Activated T-helper 2 cell treated with anti-CD3 and anti-CD28 coated beads, Interferon-gamma antibody, Interleukin-2, Interleukin-4, amounts not matched to agents 10 μg/mL and 5 μg/mL and 100 μg/mL, durations not matched to agents 14 hours and 24 hours and 36 hours (primary cell): Measurements from ENCODE around the gene PHPT1. TPM values are rescaled to one million over a fixed set of nuclear protein-coding genes. Genes with fewer than 3 reads are reported as not detected.
"Not testable (repeated sequence)": the region's sequence is repeated elsewhere in the genome, so short reads cannot be mapped to it uniquely, and the experiment has no call there.

ENCODE experiments used
- DNase-seq: peaks from one replicate; pipeline ENCODE4 v3.0.0; 2021; ENCODE audit warnings: low spot score
- H3K27ac Mint-ChIP-seq: one replicate; pipeline ENCODE4 v1.8.0; 2021; ENCODE audit warnings: mixed read lengths
- H3K27me3 Mint-ChIP-seq: one replicate; pipeline ENCODE4 v1.8.0; 2021; ENCODE audit warnings: low read depth, mixed read lengths
- H3K36me3 Mint-ChIP-seq: one replicate; pipeline ENCODE4 v1.8.0; 2021; ENCODE audit warnings: low read depth, mixed read lengths
- H3K4me1 Mint-ChIP-seq: one replicate; pipeline ENCODE4 v1.8.0; 2021; ENCODE audit warnings: low read depth, mixed read lengths
- H3K4me3 Mint-ChIP-seq: one replicate; pipeline ENCODE4 v1.8.0; 2021; ENCODE audit warnings: low read depth, mild to moderate bottlenecking, moderate library complexity, mixed read lengths
- H3K9me3 Mint-ChIP-seq: one replicate; pipeline ENCODE4 v1.8.0; 2021; ENCODE audit warnings: mixed read lengths
- intact Hi-C: fragments of 100-400 bp; cut with micrococcal nuclease; formaldehyde crosslinking; loops from one replicate; pipeline ENCODE4 v1.15.1; 2023
- total RNA-seq: library from RNA; stranded (reverse); gene quantifications from 2 replicates; pipeline ENCODE4 v1.2.3, GENCODE V29; 2022

The PHPT1 gene
- total RNA-seq, 1 donor from 2014 or later: 127 TPM

- DNase-seq, H3K27ac Mint-ChIP-seq, H3K4me1 Mint-ChIP-seq, H3K27me3 Mint-ChIP-seq, H3K9me3 Mint-ChIP-seq: not testable (repeated sequence)
- peaks cover 18% of the 10 kb centered on the region for H3K36me3 Mint-ChIP-seq
- intact Hi-C loops: loop anchor here (1.0 to 10.0 kb wide), 2 partner anchors 101 to 332 kb away; partner anchors contain the start of genes FBXW5, LRRC26 and TMEM210
- peak overlapping the region; percentile 47 for H3K4me3 Mint-ChIP-seq
These were observed 5.9 kb upstream of the PHPT1 start for GRCh38 chr9:136843159-136843800.

- not testable (repeated sequence) for H3K27me3 Mint-ChIP-seq, H3K9me3 Mint-ChIP-seq, H3K27ac Mint-ChIP-seq, H3K4me1 Mint-ChIP-seq
- intact Hi-C loops: loop anchor here (1.0 to 10.0 kb wide), 2 partner anchors 100 to 331 kb away; partner anchors contain the start of genes FBXW5, LRRC26 and TMEM210
- Mint-ChIP-seq H3K36me3 (peaks cover 14% of the 10 kb centered on the region), H3K4me3 (peak overlapping the region; percentile 47)
- peak; percentile 56 for DNase-seq
These were observed 5.1 kb upstream of the PHPT1 start for GRCh38 chr9:136843801-136844740.

DNA sequence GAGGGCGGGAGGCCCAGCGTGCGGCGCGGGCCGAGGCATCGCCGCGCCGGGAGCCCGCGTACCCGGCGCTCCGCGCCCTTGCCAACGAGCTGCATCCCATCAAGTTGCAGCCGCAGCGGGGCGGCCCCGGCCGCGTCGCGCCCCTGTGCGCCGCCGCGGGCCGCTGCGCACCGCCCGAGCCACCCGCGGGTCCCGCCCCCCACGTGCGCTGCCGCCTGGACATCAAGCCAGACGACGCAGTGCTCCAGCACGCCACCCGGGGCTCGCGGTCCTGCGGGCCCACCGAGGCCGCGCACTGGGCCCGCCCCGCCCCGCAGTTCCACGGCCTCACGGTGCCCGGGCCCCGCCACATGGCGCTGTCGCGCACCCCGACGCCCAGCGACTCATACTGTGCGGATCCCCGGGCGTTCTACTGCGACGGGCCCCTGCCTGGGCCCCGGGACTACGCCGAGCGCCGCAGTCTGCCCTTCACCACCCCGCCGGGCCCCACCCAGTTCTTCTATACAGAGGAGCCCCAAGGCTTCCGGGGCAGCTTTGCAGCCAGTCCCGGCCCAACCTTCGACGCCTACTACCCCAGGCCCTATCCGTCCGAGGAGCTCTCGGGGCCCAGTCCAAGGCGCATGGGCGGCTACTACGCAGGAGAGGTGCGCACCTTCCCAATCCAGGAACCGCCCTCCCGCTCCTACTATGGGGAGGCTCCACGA lies 4.3 kb upstream of the PHPT1 start:
- H3K27ac Mint-ChIP-seq: no peak overlapping the region
- H3K4me3 Mint-ChIP-seq: no peak overlapping the region
- no peaks in the 10 kb centered on the region for H3K9me3 Mint-ChIP-seq
- H3K36me3 Mint-ChIP-seq: peaks cover 10% of the 10 kb centered on the region
- DNase-seq: no peak
- H3K4me1 Mint-ChIP-seq: peaks cover 4% of the 10 kb centered on the region
- H3K27me3 Mint-ChIP-seq: peaks cover 9% of the 10 kb centered on the region
- intact Hi-C loops: loop anchor here (5.0 to 10.0 kb wide), 3 partner anchors 38 to 330 kb away; partner anchors contain the start of genes LRRC26, NPDC1, RABL6 and TMEM210

GRCh38 chr9:136845465-136846260 lies 3.5 kb upstream of the PHPT1 start:
- H3K27me3 Mint-ChIP-seq: peaks cover 9% of the 10 kb centered on the region
- H3K4me1 Mint-ChIP-seq: peaks cover 6% of the 10 kb centered on the region
- intact Hi-C loops: loop anchor here (5.0 to 10.0 kb wide), 3 partner anchors 38 to 329 kb away; partner anchors contain the start of genes LRRC26, NPDC1, RABL6 and TMEM210
- no peak for DNase-seq
- no peak overlapping the region for H3K4me3 Mint-ChIP-seq
- H3K27ac Mint-ChIP-seq: no peak overlapping the region
- peaks cover 11% of the 10 kb centered on the region for H3K36me3 Mint-ChIP-seq
- H3K9me3 Mint-ChIP-seq: no peaks in the 10 kb centered on the region

DNA sequence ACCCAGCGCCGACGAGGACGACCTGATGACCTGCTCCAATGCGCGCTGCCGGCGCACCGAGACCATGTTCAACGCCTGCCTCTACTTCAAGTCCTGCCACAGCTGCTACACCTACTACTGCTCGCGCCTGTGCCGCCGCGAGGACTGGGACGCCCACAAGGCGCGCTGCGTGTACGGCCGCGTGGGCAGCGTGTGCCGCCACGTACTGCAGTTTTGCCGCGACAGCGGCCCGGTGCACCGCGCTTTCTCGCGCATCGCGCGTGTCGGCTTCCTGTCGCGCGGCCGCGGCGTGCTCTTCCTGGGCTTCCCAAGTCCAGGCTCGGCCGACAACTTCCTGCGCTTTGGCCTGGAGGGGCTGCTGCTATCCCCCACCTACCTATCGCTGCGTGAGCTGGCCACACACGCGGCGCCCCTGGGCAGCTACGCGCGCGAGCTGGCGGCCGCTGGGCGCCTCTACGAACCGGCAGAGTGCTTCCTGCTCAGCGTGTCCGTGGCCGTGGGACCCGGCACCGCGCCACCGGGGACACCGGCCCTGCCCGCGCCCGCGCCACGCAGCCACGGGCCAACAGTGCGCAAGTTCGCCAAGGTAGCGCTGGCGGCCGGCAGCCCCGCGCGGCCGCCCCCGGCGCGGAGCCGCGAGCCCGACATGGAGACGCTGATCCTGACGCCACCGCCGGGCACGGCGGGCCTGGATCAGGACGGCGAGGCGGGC lies 2.7 kb upstream of the PHPT1 start:
- Mint-ChIP-seq H3K9me3 (no peaks in the 10 kb centered on the region), H3K27me3 (peaks cover 9% of the 10 kb centered on the region), H3K4me3 (peak overlapping the region; percentile 13), H3K27ac (peak overlapping the region; percentile 49), H3K4me1 (peaks cover 6% of the 10 kb centered on the region), H3K36me3 (peaks cover 19% of the 10 kb centered on the region)
- intact Hi-C loops: loop anchor here (5.0 to 10.0 kb wide), 3 partner anchors 39 to 328 kb away; partner anchors contain the start of genes LRRC26, NPDC1, RABL6 and TMEM210
- no peak for DNase-seq

- peak overlapping the region; percentile 96 for H3K4me3 Mint-ChIP-seq
- H3K27me3 Mint-ChIP-seq: peaks cover 9% of the 10 kb centered on the region
- DNase-seq: no peak
- H3K9me3 Mint-ChIP-seq: no peaks in the 10 kb centered on the region
- intact Hi-C loops: loop anchor here (5.0 to 10.0 kb wide), 3 partner anchors 40 to 328 kb away; partner anchors contain the start of genes LRRC26, NPDC1, RABL6 and TMEM210
- H3K36me3 Mint-ChIP-seq: peaks cover 21% of the 10 kb centered on the region
- peaks cover 6% of the 10 kb centered on the region for H3K4me1 Mint-ChIP-seq
- H3K27ac Mint-ChIP-seq: peak overlapping the region; percentile 81
These were observed 2.0 kb upstream of the PHPT1 start for GRCh38 chr9:136847088-136847825.

- H3K27me3 Mint-ChIP-seq: peaks cover 9% of the 10 kb centered on the region
- H3K4me1 Mint-ChIP-seq: peaks cover 6% of the 10 kb centered on the region
- intact Hi-C loops: loop anchor here (2.0 to 10.0 kb wide), 5 partner anchors 41 to 327 kb away; partner anchors contain the start of genes C8G, FBXW5, LRRC26 and NPDC1
- H3K4me3 Mint-ChIP-seq: peak overlapping the region; percentile 96
- no peaks in the 10 kb centered on the region for H3K9me3 Mint-ChIP-seq
- peak overlapping the region; percentile 81 for H3K27ac Mint-ChIP-seq
- H3K36me3 Mint-ChIP-seq: peaks cover 21% of the 10 kb centered on the region
- DNase-seq: peak; percentile 81
These were observed 1.3 kb upstream of the PHPT1 start for GRCh38 chr9:136847826-136848392.

GRCh38 chr9:136848393-136849037 lies 694 bp upstream of the PHPT1 start:
- Mint-ChIP-seq H3K9me3 (no peaks in the 10 kb centered on the region), H3K27ac (peak overlapping the region; percentile 84), H3K36me3 (peaks cover 21% of the 10 kb centered on the region), H3K4me3 (peak overlapping the region; percentile 96), H3K27me3 (peaks cover 9% of the 10 kb centered on the region), H3K4me1 (peaks cover 6% of the 10 kb centered on the region)
- peak; percentile 43 for DNase-seq
- intact Hi-C loops: loop anchor here (1.0 to 10.0 kb wide), 7 partner anchors 38 to 326 kb away; partner anchors contain the start of genes C8G, FBXW5, LRRC26 and NPDC1

- H3K9me3 Mint-ChIP-seq: no peaks in the 10 kb centered on the region
- peak overlapping the region; percentile 96 for H3K4me3 Mint-ChIP-seq
- no peak for DNase-seq
- intact Hi-C loops: loop anchor here (1.0 to 10.0 kb wide), 7 partner anchors 36 to 325 kb away; partner anchors contain the start of genes C8G, FBXW5, LRRC26 and NPDC1
- peaks cover 21% of the 10 kb centered on the region for H3K36me3 Mint-ChIP-seq
- peaks cover 6% of the 10 kb centered on the region for H3K4me1 Mint-ChIP-seq
- H3K27me3 Mint-ChIP-seq: peaks cover 9% of the 10 kb centered on the region
- no peak overlapping the region for H3K27ac Mint-ChIP-seq
These were observed 1.0 kb downstream of the PHPT1 start for GRCh38 chr9:136849960-136850865.
